Heart right ventricle (tissue), 16 donors: ENCODE measurements around the gene CDC42SE2. TPM values are rescaled to one million over a fixed set of nuclear protein-coding genes. Genes with fewer than 3 reads are reported as not detected.

ENCODE experiments used
- ATAC-seq, 8 donors: fragments of 200-7000 bp; cut with Tn5 transposase; one replicate each; pipeline ENCODE4 v1.9.1; 2020; ENCODE audit warnings: mild to moderate bottlenecking in 8 of 8, moderate library complexity in 8 of 8, moderate number of reproducible peaks in 1 of 8
- DNase-seq, 2 donors: peaks; one replicate each; pipeline ENCODE4 v3.0.0-alpha.2; 2020
- H3K27ac ChIP-seq, 10 donors: fragments of 200-600 bp; sonication (generic) in 2 of 10; one replicate each; pipeline versions ENCODE4 v1.5.0 to v1.8.0; 2020 to 2022; ENCODE audit warnings: mild to moderate bottlenecking in 3 of 10
- H3K27me3 ChIP-seq, 7 donors: fragments of 200-600 bp; one replicate each; pipeline ENCODE4 v1.8.0; 2021 to 2022; ENCODE audit warnings: mild to moderate bottlenecking in 2 of 7
- H3K36me3 ChIP-seq, 9 donors: fragments of 200-600 bp; sonication (generic) in 1 of 9; one replicate each; pipeline versions ENCODE4 v1.5.0 to v1.8.0; 2020 to 2022; ENCODE audit warnings: mild to moderate bottlenecking in 2 of 9
- H3K4me1 ChIP-seq, 9 donors: fragments of 200-600 bp; sonication (generic) in 1 of 9; one replicate each; pipeline versions ENCODE4 v1.5.0 to v1.8.0; 2020 to 2022; ENCODE audit warnings: mild to moderate bottlenecking in 4 of 9
- H3K4me3 ChIP-seq, 10 donors: fragments of 200-600 bp; sonication (generic) in 2 of 10; one replicate each; pipeline versions ENCODE4 v1.5.0 to v1.8.0; 2020 to 2022; ENCODE audit warnings: mild to moderate bottlenecking in 7 of 10, moderate library complexity in 2 of 10
- H3K9me3 ChIP-seq, 11 donors: fragments of 200-600 bp in 10 of 11; sonication (generic) in 2 of 11; one replicate each; pipeline versions ENCODE4 v1.5.0 to v1.8.0; 2013 to 2022; ENCODE audit warnings: mild to moderate bottlenecking in 2 of 11, control low read depth in 1 of 11, moderate library complexity in 1 of 11
- CTCF ChIP-seq, 9 donors: fragments of 200-600 bp; sonication (generic) in 2 of 9; IDR thresholded peaks; one replicate each; pipeline versions ENCODE4 v1.5.0 to v1.8.0; 2021 to 2022; ENCODE audit warnings: antibody characterized with exemption in 9 of 9, mild to moderate bottlenecking in 5 of 9, moderate library complexity in 1 of 9
- WGBS, 2 donors: extraction: QIAGEN DNeasy Blood & Tissue Kit; methylation state at CpG; one replicate each; pipeline ENCODE4 v1.1.7; 2013; ENCODE audit warnings: inconsistent platforms in 1 of 2; 5-methylcytosine and 5-hydroxymethylcytosine counted together
- intact Hi-C, 10 donors: fragments of 100-400 bp; cut with DNase I; formaldehyde crosslinking; loops; one replicate each; pipeline versions ENCODE4 v1.11.1 to v1.14.2; 2022
- polyA plus RNA-seq, 2 donors: library from polyadenylated mRNA; stranded (reverse); fragments of 200-250 nt; gene quantifications; one replicate each; pipeline ENCODE4 v1.2.3, GENCODE V29; 2013
- total RNA-seq, 10 donors: library from RNA; stranded (reverse); fragmentation: NEBNext Ultra II Directional in 3 of 10; extraction: Animal tissue kit (Norgen Biotek cat#: 25700) in 3 of 10; gene quantifications; one replicate each; pipeline versions ENCODE4 v1.2.1 to v1.2.4, GENCODE V29; 2021 to 2023
- donor health status: Arrhythmogenic right ventricular cardiomyopathy.
- donor health status: ischemic (EF 13 %, LVEDD 7.1; RV severe dilation, severe dysfunction).
- donor health status: healthy with polysubstance abuse.
- donor health status: DM: no; HTN: yes; CAD: no.
- donor health status: DM: no; HTN: no; CAD: no.
- donor health status: ischemic (EF 25% LVEDD 6.9; RV normal size, moderate dysfunction).
- donor health status: ischemic (EF 25% LVEDD 5.7; RV mildly dilated, moderate dysfunction).
- donor health status: healthy.
- donor health status: DM: yes; HTN: yes; CAD: no.
- donor health status: Ischemic cardiomyopathy.
- donor health status: ischemic (EF 35%, LVEDD 5.7; RV mildly dilated, moderate dysfunction).
- donor health status: nonischemic (EF 11% LVEDD 7.7; RV severe dilation, severe dysfunction).
- donor health status: DM: yes; HTN: yes; CAD: no.
- donor health status: PGD.
- donor health status: ischemic (EF 29% LVEDD 5.4; RV normal size, mild dysfunction).
- donor health status: nonischemic (EF 23%, LVEDD 6.1; RV moderate dilation, normal function).

Gene CDC42SE2
- total and polyA plus RNA-seq, 12 donors = 5.4 to 25.8 (median 11.1) TPM

GRCh38 chr5:131386124-131386523 lies 122.3 kb downstream of the CDC42SE2 start:
- 96 to 97% methylated on average over 3 of the region's 3 CpGs for WGBS, 2 donors
- TF ChIP-seq CTCF (IDR thresholded peaks at IDR 0.05) = no peak

GRCh38 chr5:131386779-131387178 lies 122.9 kb downstream of the CDC42SE2 start:
- H3K27ac ChIP-seq = peak overlapping the region in 5 of 10 donors; percentile 24 to 50 (median 34)
- WGBS, 2 donors = 39 to 44% methylated on average over 4 of the region's 4 CpGs

More at GRCh38 chr5:131386124-131386523, 122.3 kb downstream of the CDC42SE2 start:
- H3K4me1 ChIP-seq = peaks cover 0 to 52% (median 0%) of the 10 kb centered on the region in 9 donors
- peak overlapping the region in 3 of 10 donors; percentile 18 to 34 (median 34) for H3K27ac ChIP-seq
- intact Hi-C loops = loop anchor here in 3 of 10 donors (10.0 kb wide), 2 partner anchors 121 to 221 kb away; partner anchors contain the start of genes CDC42SE2 (in 2 of the 3) and HINT1 (in 1 of the 3)
- no peaks in the 10 kb centered on the region for H3K9me3 ChIP-seq
- ATAC-seq (no peak), DNase-seq (no peak)
- H3K4me3 ChIP-seq = no peak overlapping the region
- H3K36me3 ChIP-seq = peaks cover 0 to 60% (median 0%) of the 10 kb centered on the region in 9 donors
- no peaks in the 10 kb centered on the region for H3K27me3 ChIP-seq

GRCh38 chr5:131387255-131387654 lies 123.4 kb downstream of the CDC42SE2 start:
- no peak overlapping the region for H3K4me3 ChIP-seq

More at GRCh38 chr5:131386779-131387178, 122.9 kb downstream of the CDC42SE2 start:
- Histone ChIP-seq H3K9me3 (no peaks in the 10 kb centered on the region), H3K4me3 (no peak overlapping the region), H3K4me1 (peaks cover 0 to 45% (median 0%) of the 10 kb centered on the region in 9 donors), H3K36me3 (peaks cover 0 to 66% (median 0%) of the 10 kb centered on the region in 9 donors), H3K27me3 (no peaks in the 10 kb centered on the region)
- TF ChIP-seq CTCF (IDR thresholded peaks at IDR 0.05) = no peak
- intact Hi-C loops = loop anchor here in 3 of 10 donors (10.0 kb wide), 2 partner anchors 122 to 222 kb away; partner anchors contain the start of genes CDC42SE2 (in 2 of the 3) and HINT1 (in 1 of the 3)
- peak in 4 of 8 donors; percentile 24 to 61 (median 52) for ATAC-seq
- no peak for DNase-seq

More at GRCh38 chr5:131387255-131387654, 123.4 kb downstream of the CDC42SE2 start:
- 96 to 97% methylated on average over 6 of the region's 6 CpGs for WGBS, 2 donors
- H3K9me3 ChIP-seq = no peaks in the 10 kb centered on the region
- ATAC-seq = no peak
- H3K27me3 ChIP-seq = no peaks in the 10 kb centered on the region
- intact Hi-C loops = loop anchor here in 3 of 10 donors (10.0 kb wide), 2 partner anchors 122 to 222 kb away; partner anchors contain the start of genes CDC42SE2 (in 2 of the 3) and HINT1 (in 1 of the 3)
- peaks cover 0 to 71% (median 0%) of the 10 kb centered on the region in 9 donors for H3K36me3 ChIP-seq
- H3K27ac ChIP-seq = peak overlapping the region in 5 of 10 donors; percentile 24 to 50 (median 34)
- H3K4me1 ChIP-seq = peaks cover 0 to 40% (median 0%) of the 10 kb centered on the region in 9 donors
- TF ChIP-seq CTCF (IDR thresholded peaks at IDR 0.05) = no peak
- DNase-seq = no peak
